ENCODE measurements around the gene CCDC24.

Gene CCDC24

GRCh38 chr1:43976045-43976444 lies 15.4 kb upstream of the CCDC24 start:
- H3K4me1 ChIP-seq (ENCODE audit: control insufficient read depth, insufficient read depth, low read length) = peaks cover 24% of the 10 kb centered on the region; the same call in 1 of the 2 replicates
- no peaks in the 10 kb centered on the region for H3K9me3 ChIP-seq (ENCODE audit: control insufficient read depth, insufficient read depth, low read length)
- no peaks in the 10 kb centered on the region for H3K27me3 ChIP-seq (ENCODE audit: control insufficient read depth, insufficient read depth, low read length)
- peak overlapping the region; percentile 89 for H3K4me3 ChIP-seq (ENCODE audit: low read depth, low read length)
- no peak overlapping the region for H3K9ac ChIP-seq (ENCODE audit: low read depth, low read length)
- H3K27ac ChIP-seq (ENCODE audit: low read depth, low read length) = no peak overlapping the region
- peaks cover 45% of the 10 kb centered on the region for H3K36me3 ChIP-seq (ENCODE audit: control insufficient read depth, insufficient read depth, low read length)

DNA sequence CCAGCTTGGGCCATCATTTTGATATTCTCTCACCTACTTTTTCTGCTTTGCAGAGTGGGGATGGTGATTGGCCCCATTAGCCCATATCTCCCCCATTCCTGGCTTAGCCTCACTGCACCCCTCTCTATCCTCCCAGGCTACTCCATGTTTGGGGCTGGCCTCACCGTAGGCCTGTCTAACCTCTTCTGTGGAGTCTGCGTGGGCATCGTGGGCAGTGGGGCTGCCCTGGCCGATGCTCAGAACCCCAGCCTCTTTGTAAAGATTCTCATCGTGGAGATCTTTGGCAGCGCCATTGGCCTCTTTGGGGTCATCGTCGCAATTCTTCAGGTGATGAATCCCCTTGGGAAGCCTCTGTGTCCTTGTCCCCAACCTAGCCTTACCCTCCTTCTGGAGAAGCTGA lies 14.5 kb upstream of the CCDC24 start:
- Histone ChIP-seq H3K4me3 (ENCODE audit: low read depth, low read length) (no peak overlapping the region), H3K4me1 (ENCODE audit: control insufficient read depth, insufficient read depth, low read length) (peaks cover 24% of the 10 kb centered on the region; the same call in 1 of the 2 replicates), H3K27me3 (ENCODE audit: control insufficient read depth, insufficient read depth, low read length) (no peaks in the 10 kb centered on the region), H3K9me3 (ENCODE audit: control insufficient read depth, insufficient read depth, low read length) (no peaks in the 10 kb centered on the region), H3K9ac (ENCODE audit: low read depth, low read length) (no peak overlapping the region), H3K27ac (ENCODE audit: low read depth, low read length) (no peak overlapping the region), H3K36me3 (ENCODE audit: control insufficient read depth, insufficient read depth, low read length) (peaks cover 45% of the 10 kb centered on the region)

- no peak overlapping the region for H3K9ac ChIP-seq (ENCODE audit: low read depth, low read length)
- no peaks in the 10 kb centered on the region for H3K27me3 ChIP-seq (ENCODE audit: control insufficient read depth, insufficient read depth, low read length)
Measured at GRCh38 chr1:43977376-43978263, 13.8 kb upstream of the CCDC24 start.

GRCh38 chr1:43978264-43978550 lies 13.2 kb upstream of the CCDC24 start:
- Histone ChIP-seq H3K9ac (ENCODE audit: low read depth, low read length) (no peak overlapping the region), H3K9me3 (ENCODE audit: control insufficient read depth, insufficient read depth, low read length) (no peaks in the 10 kb centered on the region), H3K4me1 (ENCODE audit: control insufficient read depth, insufficient read depth, low read length) (peaks cover 24% of the 10 kb centered on the region; the same call in 1 of the 2 replicates), H3K36me3 (ENCODE audit: control insufficient read depth, insufficient read depth, low read length) (peaks cover 40% of the 10 kb centered on the region), H3K4me3 (ENCODE audit: low read depth, low read length) (peak overlapping the region; percentile 88), H3K27me3 (ENCODE audit: control insufficient read depth, insufficient read depth, low read length) (no peaks in the 10 kb centered on the region), H3K27ac (ENCODE audit: low read depth, low read length) (no peak overlapping the region)

More at GRCh38 chr1:43977376-43978263, 13.8 kb upstream of the CCDC24 start:
- H3K4me3 ChIP-seq (ENCODE audit: low read depth, low read length) = no peak overlapping the region; the same call in 1 of the 2 replicates
- peaks cover 24% of the 10 kb centered on the region; the same call in 1 of the 2 replicates for H3K4me1 ChIP-seq (ENCODE audit: control insufficient read depth, insufficient read depth, low read length)
- peaks cover 43% of the 10 kb centered on the region for H3K36me3 ChIP-seq (ENCODE audit: control insufficient read depth, insufficient read depth, low read length)
- H3K9me3 ChIP-seq (ENCODE audit: control insufficient read depth, insufficient read depth, low read length) = no peaks in the 10 kb centered on the region
- H3K27ac ChIP-seq (ENCODE audit: low read depth, low read length) = no peak overlapping the region

GRCh38 chr1:43978551-43979260 lies 12.7 kb upstream of the CCDC24 start, which contains the start of gene B4GALT2:
Gene B4GALT2 (plus strand): TSS chr1:43979210. CDS start chr1:43981161, 1,951 bp downstream.
- Histone ChIP-seq H3K27ac (ENCODE audit: low read depth, low read length) (peak within 1 kb of the TSS; percentile 64), H3K9me3 (ENCODE audit: control insufficient read depth, insufficient read depth, low read length) (no peaks in the 10 kb centered on the region), H3K4me1 (ENCODE audit: control insufficient read depth, insufficient read depth, low read length) (peaks cover 23% of the 10 kb centered on the region; the same call in 1 of the 2 replicates), H3K27me3 (ENCODE audit: control insufficient read depth, insufficient read depth, low read length) (no peaks in the 10 kb centered on the region), H3K4me3 (ENCODE audit: low read depth, low read length) (peak within 1 kb of the TSS; percentile 88), H3K9ac (ENCODE audit: low read depth, low read length) (peak within 1 kb of the TSS; percentile 60), H3K36me3 (ENCODE audit: control insufficient read depth, insufficient read depth, low read length) (peaks cover 38% of the 10 kb centered on the region)

GRCh38 chr1:43979261-43979527 lies 12.2 kb upstream of the CCDC24 start:
- no peaks in the 10 kb centered on the region for H3K27me3 ChIP-seq (ENCODE audit: control insufficient read depth, insufficient read depth, low read length)
- no peak overlapping the region for H3K9ac ChIP-seq (ENCODE audit: low read depth, low read length)
- peaks cover 18% of the 10 kb centered on the region; the same call in 1 of the 2 replicates for H3K4me1 ChIP-seq (ENCODE audit: control insufficient read depth, insufficient read depth, low read length)
- peak overlapping the region; percentile 88 for H3K4me3 ChIP-seq (ENCODE audit: low read depth, low read length)
- H3K9me3 ChIP-seq (ENCODE audit: control insufficient read depth, insufficient read depth, low read length) = no peaks in the 10 kb centered on the region
- peak overlapping the region; percentile 53 for H3K27ac ChIP-seq (ENCODE audit: low read depth, low read length)
- peaks cover 40% of the 10 kb centered on the region for H3K36me3 ChIP-seq (ENCODE audit: control insufficient read depth, insufficient read depth, low read length)

- H3K9ac ChIP-seq (ENCODE audit: low read depth, low read length) = peak overlapping the region; percentile 58; the same call in 1 of the 2 replicates
- H3K36me3 ChIP-seq (ENCODE audit: control insufficient read depth, insufficient read depth, low read length) = peaks cover 45% of the 10 kb centered on the region
- H3K27me3 ChIP-seq (ENCODE audit: control insufficient read depth, insufficient read depth, low read length) = no peaks in the 10 kb centered on the region
- H3K4me3 ChIP-seq (ENCODE audit: low read depth, low read length) = peak overlapping the region; percentile 88
- H3K27ac ChIP-seq (ENCODE audit: low read depth, low read length) = peak overlapping the region; percentile 53
- H3K4me1 ChIP-seq (ENCODE audit: control insufficient read depth, insufficient read depth, low read length) = peaks cover 17% of the 10 kb centered on the region; the same call in 1 of the 2 replicates
- no peaks in the 10 kb centered on the region for H3K9me3 ChIP-seq (ENCODE audit: control insufficient read depth, insufficient read depth, low read length)
Measured at GRCh38 chr1:43979528-43980254, 11.7 kb upstream of the CCDC24 start.

- peaks cover 17% of the 10 kb centered on the region; the same call in 1 of the 2 replicates for H3K4me1 ChIP-seq (ENCODE audit: control insufficient read depth, insufficient read depth, low read length)
- H3K27me3 ChIP-seq (ENCODE audit: control insufficient read depth, insufficient read depth, low read length) = no peaks in the 10 kb centered on the region
- H3K36me3 ChIP-seq (ENCODE audit: control insufficient read depth, insufficient read depth, low read length) = peaks cover 52% of the 10 kb centered on the region
- no peaks in the 10 kb centered on the region for H3K9me3 ChIP-seq (ENCODE audit: control insufficient read depth, insufficient read depth, low read length)
- H3K4me3 ChIP-seq (ENCODE audit: low read depth, low read length) = peak overlapping the region; percentile 88
- peak overlapping the region; percentile 58; the same call in 1 of the 2 replicates for H3K9ac ChIP-seq (ENCODE audit: low read depth, low read length)
- no peak overlapping the region for H3K27ac ChIP-seq (ENCODE audit: low read depth, low read length)
Measured at GRCh38 chr1:43980255-43981134, 10.9 kb upstream of the CCDC24 start.

DNA sequence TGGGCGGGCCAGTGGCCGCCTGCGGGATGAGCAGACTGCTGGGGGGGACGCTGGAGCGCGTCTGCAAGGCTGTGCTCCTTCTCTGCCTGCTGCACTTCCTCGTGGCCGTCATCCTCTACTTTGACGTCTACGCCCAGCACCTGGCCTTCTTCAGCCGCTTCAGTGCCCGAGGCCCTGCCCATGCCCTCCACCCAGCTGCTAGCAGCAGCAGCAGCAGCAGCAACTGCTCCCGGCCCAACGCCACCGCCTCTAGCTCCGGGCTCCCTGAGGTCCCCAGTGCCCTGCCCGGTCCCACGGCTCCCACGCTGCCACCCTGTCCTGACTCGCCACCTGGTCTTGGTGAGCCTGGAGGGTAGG lies 10.3 kb upstream of the CCDC24 start:
- Histone ChIP-seq H3K4me3 (ENCODE audit: low read depth, low read length) (no peak overlapping the region), H3K9me3 (ENCODE audit: control insufficient read depth, insufficient read depth, low read length) (no peaks in the 10 kb centered on the region), H3K36me3 (ENCODE audit: control insufficient read depth, insufficient read depth, low read length) (peaks cover 57% of the 10 kb centered on the region), H3K4me1 (ENCODE audit: control insufficient read depth, insufficient read depth, low read length) (peaks cover 15% of the 10 kb centered on the region; the same call in 1 of the 2 replicates), H3K9ac (ENCODE audit: low read depth, low read length) (no peak overlapping the region), H3K27ac (ENCODE audit: low read depth, low read length) (no peak overlapping the region), H3K27me3 (ENCODE audit: control insufficient read depth, insufficient read depth, low read length) (no peaks in the 10 kb centered on the region)

GRCh38 chr1:43981636-43982035 lies 9.8 kb upstream of the CCDC24 start:
- H3K36me3 ChIP-seq (ENCODE audit: control insufficient read depth, insufficient read depth, low read length) = peaks cover 57% of the 10 kb centered on the region
- H3K27me3 ChIP-seq (ENCODE audit: control insufficient read depth, insufficient read depth, low read length) = no peaks in the 10 kb centered on the region
- H3K9me3 ChIP-seq (ENCODE audit: control insufficient read depth, insufficient read depth, low read length) = no peaks in the 10 kb centered on the region
- no peak overlapping the region for H3K27ac ChIP-seq (ENCODE audit: low read depth, low read length)
- peaks cover 15% of the 10 kb centered on the region; the same call in 1 of the 2 replicates for H3K4me1 ChIP-seq (ENCODE audit: control insufficient read depth, insufficient read depth, low read length)
- no peak overlapping the region for H3K9ac ChIP-seq (ENCODE audit: low read depth, low read length)
- no peak overlapping the region for H3K4me3 ChIP-seq (ENCODE audit: low read depth, low read length)
